Measurements from ENCODE around the gene CDH23.

Gene CDH23

DNA sequence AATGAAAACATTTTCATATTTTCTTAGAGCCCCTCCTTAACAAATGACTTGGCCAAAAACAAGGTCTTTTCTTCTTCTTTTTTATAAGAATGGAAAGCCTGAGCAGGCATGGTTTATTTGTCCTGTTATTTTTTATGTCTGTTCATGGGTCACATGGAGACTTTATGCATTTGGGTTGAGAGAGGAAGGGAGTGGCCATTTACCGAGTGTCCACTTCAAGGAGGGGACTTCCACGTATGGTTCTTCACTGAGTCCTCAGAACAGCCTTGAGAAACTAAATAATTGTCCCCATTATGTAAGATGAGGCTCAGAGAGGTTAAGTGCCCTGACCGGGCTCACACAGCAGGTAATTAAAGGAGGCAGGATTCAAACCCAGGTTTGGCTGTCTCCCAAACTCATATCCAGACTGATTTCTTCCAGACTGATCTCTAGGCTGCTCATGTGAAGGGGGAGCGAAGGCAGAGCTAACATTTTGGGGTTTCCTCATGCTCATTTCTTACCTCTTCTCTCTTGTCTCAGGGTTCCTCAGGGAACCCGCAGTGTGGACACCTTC, 82.2 kb downstream of the CDH23 start:
- no peaks in the 10 kb centered on the region for H3K36me3 ChIP-seq (ENCODE audit: insufficient read depth, low read length)
- H3K27me3 ChIP-seq (ENCODE audit: insufficient read depth, low read length, poor library complexity, severe bottlenecking), result no peaks in the 10 kb centered on the region
- H3F3A ChIP-seq (ENCODE audit: low read depth), result no peaks in the 10 kb centered on the region
- H3K9me2 ChIP-seq (replicated peaks; ENCODE audit: low read depth, low read length), result no peaks in the 10 kb centered on the region
- H3K4me1 ChIP-seq (ENCODE audit: insufficient read depth, low read length, poor library complexity, severe bottlenecking), result peaks cover 9% of the 10 kb centered on the region
- no peak overlapping the region for H3K4me2 ChIP-seq (ENCODE audit: low read depth, low read length, poor library complexity, severe bottlenecking)
- H4K20me1 ChIP-seq (ENCODE audit: insufficient read depth, low read length, poor library complexity, severe bottlenecking), result no peaks in the 10 kb centered on the region
- no peak for TF ChIP-seq CTCF (conservative IDR thresholded peaks at IDR 0.05; ENCODE audit: low read length)
- no peak overlapping the region for H3K9ac ChIP-seq (ENCODE audit: low read depth, low read length, poor library complexity, severe bottlenecking)
- no peaks in the 10 kb centered on the region for H3K79me2 ChIP-seq (ENCODE audit: insufficient read depth, low read length)
- H3K4me3 ChIP-seq (ENCODE audit: low read length, poor library complexity, severe bottlenecking), result no peak overlapping the region
- no peaks in the 10 kb centered on the region for H3K9me3 ChIP-seq (ENCODE audit: insufficient read depth, low read depth, low read length)
- H2AFZ ChIP-seq (ENCODE audit: low read length), result no peak overlapping the region

DNA sequence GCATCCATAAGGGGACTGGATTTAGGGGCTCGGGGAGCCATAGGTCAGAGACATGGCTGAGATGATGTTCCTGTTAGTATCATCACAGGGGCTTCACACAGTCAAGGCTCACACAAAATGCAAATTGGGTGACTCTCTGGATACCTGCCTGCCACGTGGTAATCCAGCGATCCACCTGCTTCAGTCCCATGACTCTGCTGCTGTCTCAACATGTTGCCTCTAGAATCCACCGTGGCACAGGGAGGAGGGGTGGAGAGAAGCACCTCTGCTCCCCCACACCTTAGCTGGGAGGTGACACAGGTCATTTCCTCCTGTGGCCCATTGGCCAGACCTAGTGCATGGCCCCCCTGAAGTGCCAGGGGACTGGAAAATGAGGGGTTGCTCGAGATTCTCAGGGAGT, 83.1 kb downstream of the CDH23 start:
- TF ChIP-seq EZH2phosphoT487 (IDR thresholded peaks at IDR 0.05; ENCODE audit: borderline replicate concordance), result no peak
- TF ChIP-seq CTCF (conservative IDR thresholded peaks at IDR 0.05; ENCODE audit: low read length), result no peak
- no peaks in the 10 kb centered on the region for H3F3A ChIP-seq (ENCODE audit: low read depth)
- H3K4me3 ChIP-seq (ENCODE audit: low read length, poor library complexity, severe bottlenecking), result no peak overlapping the region
- H2AFZ ChIP-seq (ENCODE audit: low read length), result no peak overlapping the region
- H3K4me2 ChIP-seq (ENCODE audit: low read depth, low read length, poor library complexity, severe bottlenecking), result no peak overlapping the region
- peaks cover 9% of the 10 kb centered on the region for H3K4me1 ChIP-seq (ENCODE audit: insufficient read depth, low read length, poor library complexity, severe bottlenecking)
- no peaks in the 10 kb centered on the region for H3K27me3 ChIP-seq (ENCODE audit: insufficient read depth, low read length, poor library complexity, severe bottlenecking)
- no peak overlapping the region for H3K9ac ChIP-seq (ENCODE audit: low read depth, low read length, poor library complexity, severe bottlenecking)
- H3K9me3 ChIP-seq (ENCODE audit: insufficient read depth, low read depth, low read length), result no peaks in the 10 kb centered on the region
- H3K9me2 ChIP-seq (replicated peaks; ENCODE audit: low read depth, low read length), result no peaks in the 10 kb centered on the region
- no peaks in the 10 kb centered on the region for H4K20me1 ChIP-seq (ENCODE audit: insufficient read depth, low read length, poor library complexity, severe bottlenecking)
- no peaks in the 10 kb centered on the region for H3K36me3 ChIP-seq (ENCODE audit: insufficient read depth, low read length)
- H3K79me2 ChIP-seq (ENCODE audit: insufficient read depth, low read length), result no peaks in the 10 kb centered on the region

DNA sequence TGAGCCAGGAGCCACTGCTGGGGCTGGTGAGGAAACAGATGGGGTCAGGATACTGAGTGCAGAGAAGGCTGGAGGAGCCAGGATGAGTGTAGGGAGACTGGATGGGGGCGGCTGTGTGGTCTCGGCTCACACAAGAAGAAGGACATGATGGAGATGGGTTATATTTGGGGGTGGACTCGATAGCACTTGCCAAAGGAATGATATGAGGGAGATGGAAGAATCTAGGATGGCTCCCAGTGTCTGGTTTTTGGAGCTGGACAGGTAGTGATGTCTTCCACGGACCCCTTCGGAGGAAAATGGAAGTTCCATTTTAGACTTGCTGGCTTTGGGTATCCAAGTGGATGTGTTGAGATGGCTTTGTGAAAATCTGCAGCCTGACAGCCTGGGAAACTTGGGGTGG, 83.9 kb downstream of the CDH23 start:
- Histone ChIP-seq H4K20me1 (ENCODE audit: insufficient read depth, low read length, poor library complexity, severe bottlenecking) (no peaks in the 10 kb centered on the region), H3K9me3 (ENCODE audit: insufficient read depth, low read depth, low read length) (no peaks in the 10 kb centered on the region), H3K4me1 (ENCODE audit: insufficient read depth, low read length, poor library complexity, severe bottlenecking) (peaks cover under 1% of the 10 kb centered on the region), H3K27me3 (ENCODE audit: insufficient read depth, low read length, poor library complexity, severe bottlenecking) (no peaks in the 10 kb centered on the region), H3K4me2 (ENCODE audit: low read depth, low read length, poor library complexity, severe bottlenecking) (no peak overlapping the region), H3F3A (ENCODE audit: low read depth) (no peaks in the 10 kb centered on the region), H3K36me3 (ENCODE audit: insufficient read depth, low read length) (no peaks in the 10 kb centered on the region), H3K9ac (ENCODE audit: low read depth, low read length, poor library complexity, severe bottlenecking) (no peak overlapping the region), H3K9me2 (replicated peaks; ENCODE audit: low read depth, low read length) (no peaks in the 10 kb centered on the region), H2AFZ (ENCODE audit: low read length) (no peak overlapping the region), H3K79me2 (ENCODE audit: insufficient read depth, low read length) (no peaks in the 10 kb centered on the region), H3K4me3 (ENCODE audit: low read length, poor library complexity, severe bottlenecking) (no peak overlapping the region)
- no peak for TF ChIP-seq CTCF (conservative IDR thresholded peaks at IDR 0.05; ENCODE audit: low read length)
- TF ChIP-seq EZH2phosphoT487 (IDR thresholded peaks at IDR 0.05; ENCODE audit: borderline replicate concordance), result no peak

Data from Loucy (cell line).